ENCODE measurements around the gene IFIT1B.

Gene IFIT1B

DNA sequence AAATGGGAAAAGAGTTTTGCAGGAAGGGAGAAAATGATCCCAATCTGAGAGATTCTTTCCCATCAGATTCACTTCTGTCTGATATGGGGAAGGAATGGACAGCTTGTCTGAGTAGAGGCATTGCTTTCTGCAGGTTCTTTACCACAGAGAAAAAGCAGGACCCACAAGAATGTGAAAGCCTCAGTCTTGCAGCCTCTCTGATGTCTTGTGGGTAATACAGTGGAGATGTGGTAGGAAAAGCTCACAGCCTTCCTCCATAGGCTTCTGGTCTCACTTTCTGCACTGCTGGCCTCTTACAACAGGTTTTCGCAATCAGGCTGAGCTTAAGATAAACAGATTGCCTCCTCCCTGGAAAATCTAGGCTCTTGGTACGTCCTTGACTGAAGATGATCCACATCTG, 15.1 kb downstream of the IFIT1B start:
- Mint-ChIP-seq H3K27ac (peak overlapping the region; percentile 93 to 98 (median 95)), H3K36me3 (ENCODE audit: low read depth) (peaks cover 3% of the 10 kb centered on the region), H3K27me3 (ENCODE audit: low read depth) (no peaks in the 10 kb centered on the region), H3K9me3 (peaks cover 4% of the 10 kb centered on the region), H3K4me1 (peaks cover 23% of the 10 kb centered on the region), H3K4me3 (peak overlapping the region; percentile 78 to 85 (median 83))
- TF ChIP-seq, protein P1, sequence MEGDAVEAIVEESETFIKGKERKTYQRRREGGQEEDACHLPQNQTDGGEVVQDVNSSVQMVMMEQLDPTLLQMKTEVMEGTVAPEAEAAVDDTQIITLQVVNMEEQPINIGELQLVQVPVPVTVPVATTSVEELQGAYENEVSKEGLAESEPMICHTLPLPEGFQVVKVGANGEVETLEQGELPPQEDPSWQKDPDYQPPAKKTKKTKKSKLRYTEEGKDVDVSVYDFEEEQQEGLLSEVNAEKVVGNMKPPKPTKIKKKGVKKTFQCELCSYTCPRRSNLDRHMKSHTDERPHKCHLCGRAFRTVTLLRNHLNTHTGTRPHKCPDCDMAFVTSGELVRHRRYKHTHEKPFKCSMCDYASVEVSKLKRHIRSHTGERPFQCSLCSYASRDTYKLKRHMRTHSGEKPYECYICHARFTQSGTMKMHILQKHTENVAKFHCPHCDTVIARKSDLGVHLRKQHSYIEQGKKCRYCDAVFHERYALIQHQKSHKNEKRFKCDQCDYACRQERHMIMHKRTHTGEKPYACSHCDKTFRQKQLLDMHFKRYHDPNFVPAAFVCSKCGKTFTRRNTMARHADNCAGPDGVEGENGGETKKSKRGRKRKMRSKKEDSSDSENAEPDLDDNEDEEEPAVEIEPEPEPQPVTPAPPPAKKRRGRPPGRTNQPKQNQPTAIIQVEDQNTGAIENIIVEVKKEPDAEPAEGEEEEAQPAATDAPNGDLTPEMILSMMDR (IDR thresholded peaks at IDR 0.05; ENCODE audit: unreplicated experiment in 3 of 3) = no peak

DNA sequence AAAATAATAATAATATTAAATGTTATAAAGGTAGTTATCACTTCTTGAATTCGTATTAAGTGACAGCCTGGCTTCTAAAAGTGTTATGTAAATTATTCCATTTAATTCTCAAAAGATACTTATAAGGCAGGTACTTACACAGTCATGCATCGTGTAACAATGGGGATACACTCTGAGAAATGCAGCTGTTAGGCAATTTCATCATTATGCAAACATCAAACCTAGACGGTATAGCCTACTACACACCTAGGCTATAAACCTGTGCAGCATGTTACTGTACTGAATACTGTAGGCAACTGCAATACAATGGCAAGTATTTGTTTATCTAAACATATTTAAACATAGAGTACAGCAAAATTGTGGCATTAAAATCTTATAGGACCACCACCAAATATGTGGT, 16.0 kb downstream of the IFIT1B start:
- Mint-ChIP-seq H3K36me3 (ENCODE audit: low read depth) (peaks cover 3% of the 10 kb centered on the region), H3K27ac (peak overlapping the region in 1 of 3 experiments; percentile 16), H3K4me3 (no peak overlapping the region), H3K4me1 (peaks cover 23% of the 10 kb centered on the region), H3K9me3 (peaks cover 12% of the 10 kb centered on the region), H3K27me3 (ENCODE audit: low read depth) (no peaks in the 10 kb centered on the region)
- TF ChIP-seq, protein P1 (IDR thresholded peaks at IDR 0.05; ENCODE audit: unreplicated experiment in 3 of 3) = no peak

- Mint-ChIP-seq H3K4me3 (peak overlapping the region in 1 of 3 experiments; percentile 48), H3K4me1 (peaks cover 23% of the 10 kb centered on the region), H3K9me3 (peaks cover 17% of the 10 kb centered on the region), H3K27me3 (ENCODE audit: low read depth) (no peaks in the 10 kb centered on the region), H3K36me3 (ENCODE audit: low read depth) (peaks cover 8% of the 10 kb centered on the region), H3K27ac (peak overlapping the region in 2 of 3 experiments; percentile 29 to 61)
- TF ChIP-seq, protein P1 (IDR thresholded peaks at IDR 0.05; ENCODE audit: unreplicated experiment in 3 of 3) = no peak
These were observed 17.3 kb downstream of the IFIT1B start for GRCh38 chr10:89395141-89395540.

GRCh38 chr10:89398003-89398749, 20.3 kb downstream of the IFIT1B start:
- TF ChIP-seq, protein P1 (IDR thresholded peaks at IDR 0.05; ENCODE audit: unreplicated experiment in 3 of 3) = no peak

GRCh38 chr10:89399956-89400355, 22.1 kb downstream of the IFIT1B start:
- H3K4me1 Mint-ChIP-seq = no peaks in the 10 kb centered on the region
- TF ChIP-seq, protein P1 (IDR thresholded peaks at IDR 0.05; ENCODE audit: unreplicated experiment in 3 of 3) = no peak
- H3K4me3 Mint-ChIP-seq = no peak overlapping the region
- H3K27ac Mint-ChIP-seq = no peak overlapping the region
- H3K27me3 Mint-ChIP-seq (ENCODE audit: low read depth) = no peaks in the 10 kb centered on the region
- H3K9me3 Mint-ChIP-seq = peaks cover 20% of the 10 kb centered on the region
- peaks cover 38% of the 10 kb centered on the region for H3K36me3 Mint-ChIP-seq (ENCODE audit: low read depth)

More at GRCh38 chr10:89398003-89398749, 20.3 kb downstream of the IFIT1B start:
- Mint-ChIP-seq H3K27ac (peak overlapping the region; percentile 54 to 76 (median 57)), H3K27me3 (ENCODE audit: low read depth) (no peaks in the 10 kb centered on the region), H3K9me3 (peaks cover 20% of the 10 kb centered on the region), H3K36me3 (ENCODE audit: low read depth) (peaks cover 25% of the 10 kb centered on the region), H3K4me3 (peak overlapping the region in 1 of 3 experiments; percentile 13), H3K4me1 (peaks cover under 1% of the 10 kb centered on the region)

- no peaks in the 10 kb centered on the region for H3K27me3 Mint-ChIP-seq (ENCODE audit: low read depth)
- no peaks in the 10 kb centered on the region for H3K4me1 Mint-ChIP-seq
- H3K27ac Mint-ChIP-seq = peak overlapping the region in 1 of 3 experiments; percentile 62
- TF ChIP-seq, protein P1 (IDR thresholded peaks at IDR 0.05; ENCODE audit: unreplicated experiment in 3 of 3) = no peak
- peaks cover 56% of the 10 kb centered on the region for H3K36me3 Mint-ChIP-seq (ENCODE audit: low read depth)
- H3K4me3 Mint-ChIP-seq = no peak overlapping the region
- H3K9me3 Mint-ChIP-seq = peaks cover 15% of the 10 kb centered on the region
These were observed 25.2 kb downstream of the IFIT1B start for GRCh38 chr10:89403043-89403442.

Measured in nephron (organoid).